Stomach (tissue), 9 donors: Measurements from ENCODE around the gene CDC6. TPM values are rescaled to one million over a fixed set of nuclear protein-coding genes. Genes with fewer than 3 reads are reported as not detected.
"Not testable (repeated sequence)": the region's sequence is repeated elsewhere in the genome, so short reads cannot be mapped to it uniquely, and the experiment has no call there.

Experiments
- DNase-seq, 2 donors: peaks; one replicate each; pipeline versions ENCODE4 v3.0.0 to v3.0.0-alpha.2; 2013 to 2019
- H3K27ac ChIP-seq, 5 donors: fragments of 200-600 bp in 4 of 5; sonication (generic) in 4 of 5; one replicate each; pipeline ENCODE4 v1.5.1; 2013 to 2019; ENCODE audit warnings: mild to moderate bottlenecking in 1 of 5, moderate library complexity in 1 of 5
- H3K27me3 ChIP-seq, 3 donors: fragments of 200-600 bp; sonication (generic); one replicate each; pipeline ENCODE4 v1.5.1; 2017 to 2019; ENCODE audit warnings: mixed run types in 1 of 3
- H3K36me3 ChIP-seq, 4 donors: fragments of 200-600 bp; sonication (generic); 1 replicate in 3 of 4; 2 replicates in 1 of 4; pipeline ENCODE4 v1.5.1; 2016 to 2019
- H3K4me1 ChIP-seq, 4 donors: fragments of 200-600 bp; sonication (generic); one replicate each; pipeline ENCODE4 v1.5.1; 2016 to 2019
- H3K4me3 ChIP-seq, 4 donors: fragments of 200-600 bp; sonication (generic) in 3 of 4; one replicate each; pipeline ENCODE4 v1.5.1; 2016 to 2019; ENCODE audit warnings: mild to moderate bottlenecking in 1 of 4
- H3K9me3 ChIP-seq, 4 donors: fragments of 200-600 bp; sonication (generic); one replicate each; pipeline ENCODE4 v1.5.1; 2016 to 2019
- CTCF ChIP-seq, 7 experiments: fragments of 450-650 bp in 4 of 7; fragments of 200-600 bp in 3 of 7; sonication (generic) in 3 of 7; IDR thresholded peaks; one replicate each; pipeline ENCODE4 v1.5.1; 2016 to 2019; ENCODE audit warnings: antibody characterized with exemption in 7 of 7, control low read depth in 2 of 7, mild to moderate bottlenecking in 1 of 7
- EP300 ChIP-seq: sonication (generic); formaldehyde crosslinking; IDR thresholded peaks from one replicate; pipeline ENCODE4 v1.6.1; 2017; ENCODE audit warnings: antibody characterized with exemption
- POLR2A ChIP-seq, 4 donors: fragments of 450-650 bp; IDR thresholded peaks; one replicate each; pipeline ENCODE4 v1.6.1; 2016; ENCODE audit warnings: antibody characterized with exemption in 4 of 4, control low read depth in 2 of 4, mild to moderate bottlenecking in 1 of 4, moderate library complexity in 1 of 4
- POLR2AphosphoS5 ChIP-seq, 3 donors: sonication (generic); formaldehyde crosslinking; IDR thresholded peaks; one replicate each; pipeline ENCODE4 v1.6.1; 2016; ENCODE audit warnings: antibody characterized with exemption in 3 of 3
- WGBS, 5 donors: extraction: QIAGEN DNeasy Blood & Tissue Kit in 3 of 5; methylation state at CpG; one replicate each; pipeline versions ENCODE4 v1.1.5 to v1.1.7; 2013 to 2018; 5-methylcytosine and 5-hydroxymethylcytosine counted together
- intact Hi-C: fragments of 100-400 bp; cut with DNase I; formaldehyde crosslinking; loops from one replicate; pipeline ENCODE4 v1.15.1; 2023; ENCODE audit warnings: low total_unique reads
- polyA plus RNA-seq, 3 donors: library from polyadenylated mRNA; stranded (reverse); fragments of 200-250 nt; gene quantifications; one replicate each; pipeline ENCODE4 v1.2.3, GENCODE V29; 2013
- total RNA-seq, 5 donors: library from RNA; depleted of rRNA; stranded (reverse); fragments of >200 nt; gene quantifications; one replicate each; pipeline versions ENCODE4 v1.1.0 to v1.2.3, GENCODE V29; 2014 to 2016
- donor health status: healthy with polysubstance abuse.
- donor health status: Bipolar disorder and iron deficiency.
- donor health status: healthy.

CDC6 gene
- total and polyA plus RNA-seq, 8 donors, result 1.1 to 9.8 (median 3.1) TPM; not detected in 1

- 66 to 76% (median 69%) methylated on average over 5 of the region's 5 CpGs for WGBS, 5 donors
- TF ChIP-seq POLR2A (IDR thresholded peaks at IDR 0.05) (no peak), EP300 (no peak), CTCF (IDR thresholded peaks at IDR 0.05) (no peak), POLR2AphosphoS5 (IDR thresholded peaks at IDR 0.05) (no peak)
- Histone ChIP-seq H3K27me3 (no peaks in the 10 kb centered on the region), H3K27ac (no peak overlapping the region), H3K4me1 (no peaks in the 10 kb centered on the region), H3K4me3 (no peak overlapping the region), H3K9me3 (no peaks in the 10 kb centered on the region), H3K36me3 (no peaks in the 10 kb centered on the region)
- no peak for DNase-seq
- intact Hi-C loops, result loop anchor here (10.0 kb wide), 1 partner anchor 119 kb away; the partner anchor contains the start of gene TOP2A
These were observed 8.1 kb downstream of the CDC6 start for GRCh38 chr17:40295488-40296436.

DNA sequence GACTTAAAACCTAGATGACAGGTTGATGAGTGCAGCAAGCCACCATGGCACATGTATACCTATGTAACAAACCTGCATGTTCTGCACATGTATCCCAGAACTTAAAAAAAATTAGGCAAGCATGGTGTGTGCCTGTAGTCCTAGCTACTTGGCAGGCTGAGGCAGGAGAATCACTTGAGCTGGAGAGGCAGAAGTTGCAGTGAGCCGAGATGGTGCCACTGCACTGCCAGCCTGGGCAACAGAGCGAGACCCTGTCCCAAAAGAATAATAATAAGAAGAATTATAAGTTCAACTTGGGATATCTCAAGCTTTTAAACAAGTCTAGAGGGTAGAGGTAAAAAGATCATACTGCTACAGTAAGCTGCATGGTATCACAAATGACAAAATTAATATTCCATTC, 9.8 kb downstream of the CDC6 start:
- no peak overlapping the region for H3K4me3 ChIP-seq
- H3K4me1 ChIP-seq, result no peaks in the 10 kb centered on the region
- no peaks in the 10 kb centered on the region for H3K9me3 ChIP-seq
- H3K27ac ChIP-seq, result no peak overlapping the region
- H3K27me3 ChIP-seq, result no peaks in the 10 kb centered on the region
- intact Hi-C loops, result loop anchor here (10.0 kb wide), 1 partner anchor 117 kb away; the partner anchor contains the start of gene TOP2A
- no peak for DNase-seq
- TF ChIP-seq POLR2AphosphoS5 (IDR thresholded peaks at IDR 0.05), result no peak
- no peak for TF ChIP-seq EP300
- TF ChIP-seq CTCF (IDR thresholded peaks at IDR 0.05), result no peak
- no peak for TF ChIP-seq POLR2A (IDR thresholded peaks at IDR 0.05)
- H3K36me3 ChIP-seq, result no peaks in the 10 kb centered on the region
- 87 to 96% (median 95%) methylated on average over 2 of the region's 2 CpGs for WGBS, 5 donors

GRCh38 chr17:40298726-40299125, 11.0 kb downstream of the CDC6 start:
- intact Hi-C loops, result loop anchor here (10.0 kb wide), 1 partner anchor 116 kb away; the partner anchor contains the start of gene TOP2A
- DNase-seq, result no peak
- Histone ChIP-seq H3K9me3 (no peaks in the 10 kb centered on the region), H3K4me3 (no peak overlapping the region), H3K4me1 (peaks cover 2 to 10% (median 9%) of the 10 kb centered on the region in 4 donors), H3K27ac (no peak overlapping the region), H3K27me3 (no peaks in the 10 kb centered on the region), H3K36me3 (no peaks in the 10 kb centered on the region)
- WGBS, 5 donors, result 44 to 61% (median 58%) methylated on average over 3 of the region's 3 CpGs
- TF ChIP-seq POLR2A (IDR thresholded peaks at IDR 0.05), result no peak
- TF ChIP-seq CTCF (IDR thresholded peaks at IDR 0.05), result no peak
- TF ChIP-seq POLR2AphosphoS5 (IDR thresholded peaks at IDR 0.05), result no peak
- no peak for TF ChIP-seq EP300

DNA sequence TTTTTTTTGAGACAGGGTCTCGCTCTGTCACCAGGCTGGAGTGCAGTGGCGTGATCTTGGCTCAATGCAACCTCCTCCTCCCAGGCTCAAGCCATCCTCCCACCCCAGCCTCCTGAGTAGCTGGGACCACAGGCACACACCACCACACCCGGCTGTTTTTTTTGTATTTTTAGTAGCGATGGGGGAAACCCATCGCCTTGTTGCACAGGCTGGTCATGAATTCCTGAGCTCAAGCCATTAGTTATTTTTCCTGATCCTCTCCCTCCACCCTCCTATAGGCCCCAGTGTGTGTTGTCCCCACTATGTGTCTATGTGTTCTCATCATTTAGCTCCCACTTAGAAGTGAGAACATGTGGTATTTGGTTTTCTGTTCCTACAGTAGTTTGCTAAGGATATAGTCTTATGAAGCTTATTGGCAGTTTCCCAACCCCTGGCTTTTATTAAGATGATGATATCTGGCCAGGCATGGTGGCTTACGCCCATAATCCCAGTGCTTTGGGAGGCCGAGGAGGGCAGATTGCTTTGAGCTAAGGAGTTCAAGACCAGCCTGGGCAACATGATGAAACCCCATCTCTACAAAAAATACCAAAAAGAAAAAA, 11.6 kb downstream of the CDC6 start:
- intact Hi-C loops, result loop anchor here (10.0 kb wide), 1 partner anchor 116 kb away; the partner anchor contains the start of gene TOP2A
- not testable (repeated sequence) for H3K27ac ChIP-seq, DNase-seq, H3K4me3 ChIP-seq, H3K36me3 ChIP-seq, H3K27me3 ChIP-seq, H3K9me3 ChIP-seq
- WGBS, 5 donors, result 74 to 86% (median 84%) methylated on average over 6 to 7 of the region's 7 CpGs
- peaks cover 7 to 16% (median 12%) of the 10 kb centered on the region in 4 donors for H3K4me1 ChIP-seq
